ENCODE results near the gene SDK2. TPM values are rescaled to one million over a fixed set of nuclear protein-coding genes. Genes with fewer than 3 reads are reported as not detected.

SDK2 gene
- polyA plus RNA-seq, 4 donors, result 8.9 to 9.8 (median 8.9) TPM

DNA sequence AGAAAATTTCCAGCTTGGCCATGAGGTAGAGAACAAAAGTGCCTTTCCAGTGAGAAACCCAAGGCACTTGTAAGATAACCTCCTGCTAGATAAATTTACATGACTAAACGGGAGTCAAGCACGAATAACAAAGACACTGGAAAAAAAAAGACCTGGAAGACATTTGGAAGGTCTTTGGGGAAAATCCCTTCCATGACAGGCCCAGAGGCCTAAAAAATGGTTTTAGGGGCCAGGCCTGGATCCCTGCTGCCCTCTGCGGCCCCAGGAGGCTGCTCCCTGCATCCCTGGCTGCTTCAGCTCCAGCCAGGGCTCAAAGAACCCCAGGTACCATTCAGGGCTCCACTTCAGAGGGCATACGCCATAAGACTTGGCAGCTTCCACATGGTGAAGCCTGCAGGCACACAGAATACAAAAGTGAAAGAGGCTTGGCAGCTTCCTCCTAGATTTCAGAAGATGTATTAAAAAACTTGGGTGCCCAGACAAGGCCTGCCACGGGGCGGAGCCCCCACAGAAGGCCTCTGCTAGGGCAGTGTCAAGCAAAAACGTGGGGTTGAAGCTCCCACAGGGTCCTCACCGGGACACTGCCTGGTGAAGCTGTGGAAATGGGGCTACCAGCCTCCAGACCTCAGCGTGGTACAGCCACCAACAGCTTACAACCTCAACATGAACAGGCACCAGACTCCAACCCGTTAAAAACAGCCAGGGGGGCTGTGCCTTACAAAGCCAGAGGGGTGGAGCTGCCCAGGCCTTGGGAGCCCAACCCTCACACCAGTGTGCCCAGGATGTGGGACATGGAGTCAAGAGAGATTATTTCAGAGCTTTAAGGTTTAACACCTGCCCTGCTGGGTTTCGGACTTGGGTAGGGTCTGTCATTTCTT is 77.1 kb downstream of the SDK2 start:
- no peak for DNase-seq (ENCODE audit: low read depth in 4 of 4, low spot score in 3 of 4)

DNA sequence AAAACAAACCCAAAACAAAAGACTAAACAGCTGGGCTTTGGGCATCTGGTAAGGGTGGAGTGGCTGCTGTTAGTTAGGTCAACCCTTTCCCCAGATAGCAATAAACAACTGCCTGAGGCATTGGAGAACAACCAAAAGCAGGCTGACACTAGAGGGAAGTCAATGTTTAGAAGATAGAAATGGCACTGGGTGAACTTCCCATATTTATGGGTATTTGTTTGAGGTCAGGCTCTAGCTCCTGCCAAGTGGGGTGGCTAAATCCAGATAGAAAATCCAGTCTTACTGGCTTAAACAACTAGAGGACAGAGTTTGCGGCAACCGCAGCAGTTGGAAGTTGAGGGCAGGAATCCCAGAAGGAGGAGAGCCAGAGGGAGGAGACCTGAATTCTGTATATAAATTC is 79.4 kb downstream of the SDK2 start:
- no peak for DNase-seq (ENCODE audit: low read depth in 4 of 4, low spot score in 3 of 4)

DNA sequence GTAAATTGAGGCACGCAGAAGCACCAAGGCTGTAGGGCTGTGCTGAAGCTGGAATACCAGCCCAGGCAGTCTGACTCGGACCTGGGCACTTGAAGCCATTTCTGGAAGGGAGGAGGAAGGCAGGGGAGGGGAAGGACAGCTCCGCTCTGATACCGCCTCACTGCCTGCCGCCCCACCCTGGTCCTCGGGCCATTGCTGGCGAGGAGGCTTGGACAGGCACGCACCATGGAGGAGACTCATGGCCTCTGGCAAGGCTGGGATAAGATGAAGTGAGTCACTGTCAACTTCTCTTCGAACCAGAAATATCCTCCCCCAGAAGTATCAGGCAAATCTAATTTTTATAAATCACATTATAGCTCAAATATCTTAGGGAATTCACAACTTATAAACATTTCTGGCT is 81.3 kb downstream of the SDK2 start:
- no peak for DNase-seq (ENCODE audit: low read depth in 4 of 4, low spot score in 3 of 4)

DNA sequence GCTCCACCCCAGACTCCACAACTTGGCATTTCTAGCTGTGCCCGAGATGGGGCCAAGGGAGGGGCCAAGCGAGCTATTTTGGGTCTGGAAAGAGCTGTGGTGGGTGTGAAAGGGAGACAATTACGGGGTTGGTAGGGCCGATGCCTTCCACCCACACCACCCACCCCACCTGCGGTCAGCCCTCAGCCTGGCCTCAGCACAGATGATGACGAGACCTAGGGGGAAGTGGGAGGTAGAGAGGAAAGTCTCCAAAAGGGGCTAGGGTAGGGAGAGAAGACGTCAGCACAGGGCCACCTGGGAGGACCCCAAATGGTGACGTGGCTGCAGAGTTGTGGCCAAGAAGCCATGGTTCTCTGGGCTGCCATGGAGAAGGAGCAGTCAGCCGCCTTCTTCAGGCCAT is 83.1 kb downstream of the SDK2 start:
- no peak for DNase-seq (ENCODE audit: low read depth in 4 of 4, low spot score in 3 of 4)

DNA sequence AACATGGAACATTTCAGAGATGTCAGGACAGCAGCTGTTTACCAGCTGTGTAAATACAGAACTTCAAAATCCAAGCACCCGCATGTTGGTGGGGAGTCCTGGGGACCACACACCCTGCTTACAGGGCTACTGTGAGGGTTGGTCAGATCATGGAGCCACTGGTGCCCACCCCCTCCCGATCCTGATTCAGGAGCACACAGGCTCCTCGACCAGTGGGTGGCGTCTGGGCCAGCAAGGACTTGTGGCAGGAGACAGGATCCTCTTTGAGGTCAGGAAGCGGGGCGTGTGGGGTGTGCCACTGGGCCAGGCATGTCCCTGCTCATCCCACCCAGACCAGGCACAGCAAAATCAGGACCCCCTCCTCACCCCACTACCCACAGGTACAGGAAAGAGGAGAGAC is 83.6 kb downstream of the SDK2 start:
- no peak for DNase-seq (ENCODE audit: low read depth in 4 of 4, low spot score in 3 of 4)

DNA sequence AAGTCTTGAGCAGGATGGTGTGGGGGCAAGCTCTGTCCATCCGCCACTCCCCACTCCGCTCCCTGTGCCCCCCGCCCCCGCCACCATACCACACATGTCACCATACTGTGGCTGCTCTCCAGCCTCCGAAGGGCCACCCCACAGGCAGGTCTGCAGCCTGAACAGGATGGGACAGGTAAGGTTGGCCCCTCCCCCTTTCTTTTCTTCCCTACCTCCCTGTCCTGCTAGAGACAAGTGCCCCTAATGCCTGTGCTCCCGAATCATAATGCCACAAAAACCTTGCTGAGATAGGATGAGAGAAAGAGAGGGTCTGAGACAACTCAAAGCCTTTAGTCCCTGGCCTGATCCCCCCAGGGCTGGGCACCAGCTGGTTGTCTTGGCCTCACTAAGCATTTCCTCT is 84.7 kb downstream of the SDK2 start:
- no peak for DNase-seq (ENCODE audit: low read depth in 4 of 4, low spot score in 3 of 4)

DNA sequence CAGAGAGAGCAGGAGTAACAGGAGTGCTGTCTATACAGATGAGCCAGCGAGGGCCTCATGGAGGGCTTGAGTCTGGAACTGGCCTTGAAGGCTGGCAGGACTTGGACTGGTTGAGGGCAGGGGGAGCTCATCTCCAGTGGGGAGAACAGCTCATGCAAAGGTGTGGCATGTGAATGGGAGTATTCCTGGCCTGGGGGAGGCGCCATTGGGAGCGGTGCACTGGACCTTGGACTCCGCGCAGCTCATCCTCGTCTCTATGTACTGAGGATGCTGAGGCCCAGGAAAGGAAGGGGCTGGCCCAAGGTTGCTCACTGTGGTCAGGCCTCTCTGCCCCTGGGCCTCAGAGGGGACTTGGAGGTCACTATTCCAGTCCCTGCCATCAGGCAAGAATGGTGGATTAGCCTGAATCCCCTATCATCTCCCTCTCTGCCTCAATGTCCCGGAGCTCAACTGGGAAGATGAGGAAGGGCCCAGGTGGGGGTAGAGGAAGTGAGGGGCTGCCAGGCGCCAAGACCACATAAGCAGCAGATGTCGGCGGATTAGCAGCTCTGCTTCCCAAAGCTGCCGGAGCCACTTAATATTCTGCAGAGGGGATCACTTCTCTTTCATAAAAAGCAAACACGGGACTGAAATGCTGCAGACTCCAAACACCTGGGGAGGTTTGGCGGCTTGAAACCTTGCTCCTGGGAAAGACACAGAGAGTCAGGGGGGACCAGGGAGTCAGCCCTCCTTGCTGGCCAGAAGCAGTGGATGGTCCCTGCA is 88.9 kb downstream of the SDK2 start:
- no peak for DNase-seq (ENCODE audit: low read depth in 4 of 4, low spot score in 3 of 4)

DNA sequence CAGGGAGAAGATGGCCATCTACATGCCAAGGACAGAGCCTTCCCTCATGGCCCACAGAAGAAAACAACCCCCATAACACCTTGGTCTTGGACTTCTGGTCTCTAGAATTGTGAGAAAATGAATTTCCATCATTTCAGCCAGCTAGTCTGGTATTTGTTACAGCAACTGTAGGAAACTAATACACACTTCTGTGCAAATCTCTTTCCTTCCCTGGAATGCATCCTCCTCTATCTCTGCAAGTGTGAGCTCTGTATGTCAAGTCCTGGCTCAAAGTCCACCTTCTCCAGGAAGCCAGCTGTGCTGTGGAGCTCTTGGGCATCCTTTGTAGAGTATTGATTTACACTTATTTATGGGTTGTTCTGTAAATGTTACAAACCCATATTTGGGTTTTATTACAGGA is 89.7 kb downstream of the SDK2 start:
- no peak for DNase-seq (ENCODE audit: low read depth in 4 of 4, low spot score in 3 of 4)

DNA sequence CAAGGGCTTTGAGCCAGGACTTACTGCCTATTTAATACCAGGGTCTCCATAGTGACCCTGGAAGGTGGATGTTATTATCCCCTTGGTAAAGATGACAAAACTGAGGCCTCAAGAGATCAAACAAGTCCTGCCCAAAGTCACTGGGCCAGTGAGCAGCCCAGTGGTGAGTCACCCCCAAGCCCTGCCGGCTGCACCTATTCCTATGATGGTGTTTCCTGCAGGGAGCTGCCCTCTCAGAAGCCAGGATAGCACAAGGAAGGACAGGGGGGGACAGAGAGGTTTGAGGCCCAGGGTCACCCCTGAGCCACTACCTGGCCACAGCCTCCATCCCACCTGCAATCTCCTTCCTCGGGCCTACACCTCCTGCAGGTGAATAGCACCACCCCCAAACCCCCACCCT is 90.9 kb downstream of the SDK2 start:
- DNase-seq (ENCODE audit: low read depth in 4 of 4, low spot score in 3 of 4), result no peak

DNA sequence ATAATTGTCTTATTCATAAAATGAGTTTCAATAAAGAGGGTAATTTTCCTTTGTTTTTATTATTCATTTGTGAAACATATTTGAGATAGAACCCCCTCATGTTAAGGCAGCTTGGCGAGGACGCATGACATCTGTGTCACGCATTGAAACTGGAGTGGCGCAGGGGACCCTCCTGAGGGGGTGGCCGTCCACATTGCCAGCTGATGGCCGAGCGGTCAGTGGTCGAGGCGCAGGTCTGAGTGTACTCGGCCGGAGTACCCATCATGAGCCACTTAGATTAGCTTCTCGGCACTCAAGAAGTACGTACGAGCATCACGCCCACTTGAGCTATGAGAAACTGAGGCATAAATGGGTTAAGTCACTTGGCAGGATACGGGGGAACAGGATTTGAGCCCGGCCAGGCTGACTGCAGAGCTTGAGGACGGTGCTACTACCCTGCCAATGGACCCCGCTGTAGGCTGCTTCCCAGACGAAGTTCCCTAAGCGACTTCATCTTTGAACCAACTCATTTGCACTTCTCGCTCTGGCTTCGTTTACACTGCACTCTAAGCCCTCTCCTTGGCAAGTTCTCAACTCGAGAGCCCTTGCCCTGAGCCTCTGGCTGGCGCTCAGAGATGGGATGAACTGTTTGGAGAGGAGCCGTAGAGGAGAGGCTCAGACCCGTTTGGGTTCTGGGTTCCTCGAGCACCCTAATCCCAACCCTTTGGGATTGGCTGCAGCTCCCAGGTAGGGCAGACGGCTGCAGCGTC is 91.8 kb downstream of the SDK2 start:
- DNase-seq (ENCODE audit: low read depth in 4 of 4, low spot score in 3 of 4), result no peak

DNA sequence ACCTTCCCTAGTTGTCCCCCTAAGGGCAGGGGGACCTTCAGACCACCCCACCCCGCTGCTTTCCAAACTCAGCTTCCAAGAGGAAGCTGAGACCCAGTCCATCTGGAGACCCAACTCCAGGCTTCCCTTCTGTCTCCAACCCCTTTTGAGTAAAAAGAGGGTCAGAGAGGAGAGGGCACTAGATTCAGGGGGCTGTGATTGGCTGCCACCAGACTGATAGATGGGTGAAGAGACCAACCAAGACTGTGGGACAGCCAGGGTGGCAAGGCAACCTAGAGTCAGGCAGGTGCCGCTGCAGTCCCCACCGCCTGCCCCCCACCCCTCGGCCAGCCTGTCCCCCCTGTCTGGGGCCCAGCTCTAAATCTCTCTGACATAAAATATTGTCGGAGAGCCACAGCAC is 92.5 kb downstream of the SDK2 start:
- no peak for DNase-seq (ENCODE audit: low read depth in 4 of 4, low spot score in 3 of 4)

DNA sequence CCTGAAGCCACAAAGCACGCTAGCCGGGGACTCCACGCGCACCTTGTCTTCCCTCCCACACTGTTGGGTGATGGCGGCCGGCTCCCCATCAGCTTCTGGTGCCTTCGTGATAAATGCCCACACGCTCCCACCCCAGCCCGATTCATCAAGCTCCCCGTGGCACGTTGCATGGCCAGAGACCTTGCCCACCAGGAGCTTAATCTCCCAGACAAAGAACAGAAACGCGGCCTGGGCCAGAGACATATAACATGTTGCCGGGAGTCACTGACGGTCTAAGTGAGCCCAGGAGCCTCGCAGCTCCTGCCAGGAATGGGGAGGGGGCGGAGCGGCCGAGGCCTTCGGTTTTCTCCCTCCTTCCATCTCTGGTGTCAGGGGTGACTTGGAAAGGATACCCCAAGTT is 93.1 kb downstream of the SDK2 start:
- DNase-seq (ENCODE audit: low read depth in 4 of 4, low spot score in 3 of 4), result no peak

DNA sequence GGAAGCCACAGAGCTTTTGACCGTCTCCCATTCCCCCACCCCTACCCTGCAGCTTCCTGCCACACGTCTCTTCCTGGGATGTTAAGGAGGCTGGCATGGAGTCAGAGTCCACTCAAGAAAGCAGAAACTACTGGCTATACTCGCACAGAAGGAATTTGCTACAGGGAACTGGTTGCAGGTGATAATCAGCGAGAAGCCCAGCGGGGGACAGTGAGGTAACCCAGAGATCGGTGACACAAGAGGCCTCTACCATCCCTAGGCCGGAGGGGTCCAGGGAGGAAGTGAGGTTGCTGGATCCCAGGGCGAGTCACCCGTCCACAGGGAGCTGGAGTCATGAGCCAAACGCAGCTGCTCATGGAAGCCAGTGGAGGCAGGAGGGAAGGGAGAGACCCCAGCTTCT is 93.7 kb downstream of the SDK2 start:
- DNase-seq (ENCODE audit: low read depth in 4 of 4, low spot score in 3 of 4), result no peak

DNA sequence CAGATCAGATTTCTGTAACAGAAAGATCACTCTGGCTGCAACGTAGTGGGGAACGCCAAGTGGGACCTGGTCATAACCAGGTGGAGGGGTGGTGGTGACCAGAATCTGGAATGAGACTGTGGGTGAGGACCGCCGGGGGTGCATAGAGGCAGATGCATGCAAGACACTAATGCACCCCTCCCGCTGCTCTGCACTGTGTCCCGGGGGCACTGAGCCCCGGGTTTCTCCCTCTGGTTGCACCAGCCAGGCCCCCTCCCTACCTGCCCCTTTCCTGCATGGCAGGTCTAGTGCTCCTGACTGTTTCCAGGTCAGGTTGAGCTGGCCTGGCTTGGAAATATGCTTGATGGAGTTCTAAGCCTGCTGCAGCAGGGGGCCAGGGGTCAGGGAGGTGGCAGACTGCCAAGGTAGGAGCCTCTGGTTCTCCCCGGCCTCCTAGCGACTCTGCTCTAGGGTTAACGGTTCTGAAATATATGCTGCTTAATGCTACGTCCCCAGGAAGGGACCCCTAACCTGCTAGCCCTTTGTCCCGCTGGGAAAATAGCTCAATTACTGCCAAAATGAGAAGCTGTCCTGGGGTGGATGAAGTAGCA is 94.3 kb downstream of the SDK2 start:
- no peak for DNase-seq (ENCODE audit: low read depth in 4 of 4, low spot score in 3 of 4)

DNA sequence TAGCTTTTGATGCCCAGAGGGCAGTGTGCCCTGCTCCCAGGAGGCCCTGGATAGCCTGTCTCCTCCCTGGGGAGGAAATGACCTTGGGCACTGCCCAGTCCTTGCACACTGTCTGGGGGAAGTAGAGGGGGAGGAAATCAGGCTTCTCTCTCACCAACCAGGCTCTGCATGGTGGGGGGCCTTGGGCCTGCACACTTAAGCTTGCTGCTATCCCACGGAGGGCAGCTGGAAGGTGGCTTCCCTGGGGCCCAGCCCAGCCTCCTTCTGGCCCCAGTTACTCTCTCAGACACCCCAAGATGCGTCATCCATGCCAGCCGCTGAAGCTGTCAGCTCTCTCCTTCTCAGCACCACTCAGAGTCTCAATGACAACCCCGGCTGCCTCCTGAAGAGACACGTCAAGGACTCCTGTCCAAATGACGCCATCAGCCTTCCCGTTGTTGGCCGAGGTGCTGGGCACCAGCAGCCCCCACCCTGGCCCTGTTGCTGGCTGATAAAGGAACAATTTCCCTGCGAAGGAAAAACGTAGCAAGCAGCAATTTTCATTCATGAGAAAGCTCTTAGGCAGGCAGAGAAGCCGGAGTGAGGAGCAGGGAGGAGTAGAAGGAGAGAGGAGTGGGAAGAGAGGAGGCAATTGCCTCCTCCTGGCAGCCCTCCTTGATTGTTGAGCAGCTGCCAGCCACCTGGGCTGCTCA is 95.5 kb downstream of the SDK2 start:
- DNase-seq (ENCODE audit: low read depth in 4 of 4, low spot score in 3 of 4), result no peak

DNA sequence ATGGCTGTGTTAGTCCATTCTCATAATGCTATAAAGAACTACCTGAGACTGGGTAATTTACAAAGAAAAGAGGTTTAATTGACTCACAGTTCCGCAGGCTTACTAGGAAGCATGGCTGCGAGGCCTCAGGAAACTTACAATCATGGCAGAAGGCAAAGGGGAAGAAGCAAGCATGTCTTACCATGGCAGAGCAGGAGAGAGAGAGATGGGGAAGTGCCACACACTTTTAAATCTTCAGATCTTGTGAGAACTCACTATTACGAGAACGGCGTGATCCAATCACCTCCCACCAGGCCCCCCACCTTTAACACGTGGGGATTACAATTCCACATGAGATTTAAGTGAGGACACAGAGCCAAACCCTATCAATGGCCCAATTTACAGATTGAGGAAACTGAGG is 96.5 kb downstream of the SDK2 start:
- DNase-seq (ENCODE audit: low read depth in 4 of 4, low spot score in 3 of 4), result no peak

DNA sequence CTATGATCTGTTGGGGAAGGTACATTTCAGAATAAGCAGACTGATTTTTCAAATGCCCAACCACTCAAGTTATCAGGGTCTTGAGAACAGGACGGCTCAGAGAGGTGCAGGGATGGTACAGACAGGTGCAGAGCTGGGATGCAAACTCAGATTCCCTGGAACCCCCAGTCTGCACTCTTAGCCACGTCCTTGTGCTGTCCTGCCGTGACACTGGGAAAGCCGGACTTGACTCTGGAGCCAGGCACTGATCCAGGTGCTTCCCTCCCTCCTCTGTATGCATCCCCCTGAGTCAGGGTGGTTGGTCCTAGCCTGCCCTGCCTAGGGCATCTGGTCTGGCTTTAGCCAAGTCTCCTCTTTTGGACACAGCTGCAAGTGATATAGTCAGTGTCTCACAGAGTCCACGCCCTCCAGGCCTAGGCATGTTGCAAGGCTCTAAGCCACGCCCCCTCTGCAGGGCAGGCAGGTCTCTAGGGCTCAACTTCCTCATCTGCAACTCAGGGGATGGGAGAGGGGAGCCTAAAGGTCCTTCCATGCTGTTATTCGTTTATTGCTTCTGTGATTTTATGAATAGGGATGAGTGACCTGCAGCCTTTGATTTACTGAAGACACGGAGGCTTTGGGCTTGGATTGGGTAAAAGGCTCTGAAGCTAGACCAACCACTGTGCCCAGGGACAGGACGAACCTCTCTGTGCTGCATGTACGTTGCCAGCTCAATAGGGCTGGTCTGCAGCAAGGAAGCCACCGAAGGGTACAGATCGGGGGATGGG is 97.3 kb downstream of the SDK2 start:
- DNase-seq (ENCODE audit: low read depth in 4 of 4, low spot score in 3 of 4), result no peak

DNA sequence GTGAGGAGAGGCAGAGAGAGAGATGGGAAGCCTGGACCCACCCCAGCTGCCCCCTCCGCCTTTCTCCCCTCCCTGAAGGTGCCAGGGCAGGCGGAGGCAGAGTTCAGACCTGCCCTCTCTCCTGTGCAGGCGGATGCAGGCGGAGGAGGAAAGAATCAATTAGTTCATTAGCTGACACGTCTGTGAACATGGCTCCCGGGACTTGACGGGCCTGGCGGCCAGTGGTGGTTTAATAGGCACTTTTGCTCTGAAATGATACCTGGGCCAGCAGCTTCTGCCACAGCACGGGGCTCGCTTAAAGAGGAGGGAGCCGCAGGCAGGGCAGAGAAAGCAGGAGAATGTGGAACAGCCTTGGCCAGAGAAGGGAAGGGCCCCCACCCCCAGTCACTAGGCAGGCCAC is 98.1 kb downstream of the SDK2 start:
- DNase-seq (ENCODE audit: low read depth in 4 of 4, low spot score in 3 of 4), result no peak

DNA sequence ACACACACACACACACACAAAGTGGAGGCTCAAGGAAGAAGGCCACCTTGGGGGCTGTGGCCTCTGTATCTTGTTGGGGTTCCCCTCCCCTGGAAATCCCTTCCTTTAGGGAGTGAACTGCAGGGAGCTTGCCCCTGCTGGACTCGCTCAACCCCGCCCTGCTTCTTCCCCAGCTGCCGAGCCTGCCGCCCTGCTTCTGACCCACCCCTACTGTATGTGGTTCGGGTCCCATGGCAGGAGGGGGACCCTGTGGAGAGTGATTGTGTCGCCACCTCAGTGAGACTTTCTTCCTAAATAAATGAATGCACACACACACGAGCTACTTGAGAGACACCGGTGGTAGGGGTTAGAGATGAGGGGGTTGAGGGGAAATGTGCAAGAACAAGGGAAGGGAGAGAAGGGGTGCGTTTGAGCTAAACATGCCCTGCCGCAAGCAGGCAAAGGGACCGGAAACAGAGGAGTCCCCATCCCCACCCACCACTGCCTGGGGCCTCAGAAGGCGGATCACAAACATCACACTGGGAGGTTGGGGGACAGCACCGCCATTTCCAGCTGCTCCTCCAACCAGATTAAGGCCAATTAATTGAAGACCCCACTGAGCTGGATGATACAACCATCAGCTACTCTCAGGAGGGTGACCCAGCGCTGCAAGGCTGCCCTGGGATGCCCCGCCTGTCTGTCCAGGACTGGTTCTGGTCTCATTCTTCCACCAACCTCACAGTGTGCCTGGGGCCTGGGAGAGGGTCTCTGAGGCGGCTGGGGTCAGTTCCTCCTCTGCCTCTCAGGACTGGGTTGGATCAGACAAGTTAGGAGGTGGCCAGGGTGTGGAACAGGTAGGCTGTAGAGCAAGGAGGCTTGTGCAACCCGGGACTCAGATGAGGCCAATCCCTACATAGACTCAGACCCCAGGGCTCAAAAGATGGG is 98.9 kb downstream of the SDK2 start:
- no peak for DNase-seq (ENCODE audit: low read depth in 4 of 4, low spot score in 3 of 4)
